HG03175 (cell line): ENCODE data around the gene RORC.
"Not testable (repeated sequence)": the region's sequence is repeated elsewhere in the genome, so short reads cannot be mapped to it uniquely, and the experiment has no call there.

Experiments
- ATAC-seq: cut with Tn5 transposase; IDR thresholded peaks from one replicate; pipeline ENCODE4 v1.9.1; 2021; ENCODE audit warnings: mild to moderate bottlenecking, moderate library complexity; ENCODE audit not compliant: unreplicated experiment

The RORC gene

DNA sequence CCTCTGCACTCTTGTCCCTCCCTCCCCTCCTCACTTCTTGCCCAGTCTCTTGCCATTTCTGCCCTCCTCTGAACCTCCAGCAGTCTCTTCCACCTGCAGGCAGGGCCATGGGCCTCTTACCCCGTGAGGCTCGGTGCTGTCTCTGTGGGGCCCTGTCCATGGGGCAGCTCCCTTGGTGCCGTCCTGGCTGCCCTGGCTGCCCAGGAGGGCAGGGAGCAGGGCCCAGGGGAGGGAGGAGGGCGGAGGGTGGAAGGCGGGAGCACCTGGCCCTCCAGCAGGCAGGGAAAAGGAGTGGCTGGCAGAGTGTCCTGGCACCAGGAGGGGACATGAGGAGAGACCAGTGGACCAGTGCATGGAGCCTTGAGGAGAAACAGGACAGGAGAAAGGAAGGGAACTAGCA is at the start of gene RORC:
RORC (minus strand) TSS at position 198 of the 400 bp plus-strand sequence; CDS start at position 160, 38 bp downstream.
- ATAC-seq: no peak

DNA sequence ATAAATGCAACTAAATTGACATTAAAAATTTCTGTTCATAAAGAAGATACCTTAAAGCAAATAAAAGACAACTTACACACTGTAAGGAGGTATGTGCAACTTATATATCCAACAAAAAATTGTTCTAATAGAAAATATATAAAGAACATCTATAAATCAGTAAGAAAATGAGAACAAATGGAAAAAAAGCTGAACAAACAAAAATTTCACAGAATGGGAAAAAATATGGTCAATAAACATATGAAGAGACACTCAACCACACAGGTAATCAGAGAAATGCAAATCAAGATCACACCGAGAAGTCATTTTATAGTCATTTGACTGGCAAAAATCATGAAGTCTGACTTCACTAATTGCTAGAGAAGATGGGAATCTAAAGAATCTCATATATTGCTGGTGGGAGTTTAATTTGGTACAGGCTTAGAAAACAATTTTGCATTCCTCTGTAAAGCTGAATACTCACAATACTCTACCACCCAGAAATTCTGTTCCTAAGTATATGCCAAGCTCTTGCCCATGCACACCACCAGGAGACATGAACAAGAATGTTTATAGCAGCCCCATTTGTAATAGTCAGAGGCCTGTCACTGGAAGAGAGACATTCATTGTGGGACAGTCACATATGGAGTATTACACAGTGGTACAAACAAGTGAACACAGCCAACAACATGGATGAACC is 44.0 kb upstream of the RORC start:
- ATAC-seq: no peak

DNA sequence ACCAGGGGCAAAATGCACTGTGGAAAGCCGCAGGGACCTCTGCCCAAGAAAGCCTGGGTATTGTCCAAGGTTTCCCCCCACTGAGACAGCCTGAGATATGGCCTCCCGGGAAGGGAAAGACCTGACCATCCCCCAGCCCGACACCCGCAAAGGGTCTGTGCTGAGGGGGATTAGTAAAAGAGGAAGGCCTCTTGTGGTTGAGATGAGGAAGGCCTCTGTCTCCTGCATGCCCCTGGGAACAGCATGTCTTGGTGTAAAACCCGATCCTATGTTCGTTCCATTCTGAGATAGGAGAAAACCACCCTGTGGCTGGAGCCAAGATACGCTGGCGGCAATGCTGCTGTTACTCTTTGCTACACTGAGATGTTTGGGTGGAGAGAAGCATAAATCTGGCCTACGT is 41.2 kb upstream of the RORC start:
- ATAC-seq: not testable (repeated sequence)

DNA sequence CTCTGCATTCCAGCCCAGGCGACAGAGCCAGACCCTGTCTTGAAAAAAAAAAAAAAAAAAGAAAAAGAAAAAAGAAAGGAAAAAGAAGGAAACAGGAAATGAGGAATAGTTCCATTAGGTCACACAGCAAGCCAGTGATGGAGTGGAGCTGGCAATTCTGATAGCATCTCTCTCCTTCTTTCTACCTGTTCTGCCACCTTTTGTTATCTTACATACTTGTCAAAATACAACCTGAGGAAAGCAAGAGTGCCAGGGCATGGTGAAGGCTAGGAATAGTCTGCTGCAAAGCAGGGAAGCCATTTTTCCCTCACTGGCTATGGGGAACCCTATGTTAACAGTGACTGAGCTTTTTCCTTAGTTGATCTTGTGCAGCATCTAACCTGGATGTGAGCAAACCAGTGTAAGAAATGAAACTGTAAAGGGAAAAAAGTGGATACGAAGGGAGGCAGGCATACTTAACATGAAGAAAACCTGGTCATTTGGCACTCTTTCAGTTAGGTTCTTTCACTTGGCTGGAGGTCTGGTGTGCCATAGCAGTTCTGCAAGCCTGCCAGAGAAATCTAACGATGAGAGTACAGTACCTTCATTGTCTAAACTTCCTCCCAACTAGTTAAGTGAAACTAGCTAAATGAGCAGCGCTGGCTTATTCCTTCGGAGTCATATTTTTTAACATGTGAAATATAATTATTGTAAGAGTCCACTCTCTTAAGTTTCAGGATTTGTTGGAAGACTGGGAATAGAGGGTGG is 39.9 kb upstream of the RORC start:
- ATAC-seq: no peak

DNA sequence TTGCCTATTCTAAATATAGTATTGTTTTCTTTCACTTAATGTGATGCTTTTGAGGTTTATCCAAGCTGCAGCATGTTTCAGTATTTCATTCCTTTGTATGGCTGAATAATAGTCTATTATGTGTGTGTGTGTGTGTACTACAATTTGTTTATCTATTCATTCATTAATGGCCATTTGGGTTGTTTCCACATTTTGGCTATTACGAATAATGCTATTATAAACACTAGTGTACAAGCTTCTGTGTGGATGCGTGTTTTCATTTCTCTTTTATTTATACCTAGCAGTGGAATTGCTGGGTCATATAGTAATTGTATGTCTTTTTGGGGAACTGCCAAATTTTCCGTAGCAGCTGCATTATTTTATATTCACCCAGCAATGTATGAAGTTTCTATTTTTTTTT is 36.9 kb upstream of the RORC start:
- ATAC-seq: no peak

DNA sequence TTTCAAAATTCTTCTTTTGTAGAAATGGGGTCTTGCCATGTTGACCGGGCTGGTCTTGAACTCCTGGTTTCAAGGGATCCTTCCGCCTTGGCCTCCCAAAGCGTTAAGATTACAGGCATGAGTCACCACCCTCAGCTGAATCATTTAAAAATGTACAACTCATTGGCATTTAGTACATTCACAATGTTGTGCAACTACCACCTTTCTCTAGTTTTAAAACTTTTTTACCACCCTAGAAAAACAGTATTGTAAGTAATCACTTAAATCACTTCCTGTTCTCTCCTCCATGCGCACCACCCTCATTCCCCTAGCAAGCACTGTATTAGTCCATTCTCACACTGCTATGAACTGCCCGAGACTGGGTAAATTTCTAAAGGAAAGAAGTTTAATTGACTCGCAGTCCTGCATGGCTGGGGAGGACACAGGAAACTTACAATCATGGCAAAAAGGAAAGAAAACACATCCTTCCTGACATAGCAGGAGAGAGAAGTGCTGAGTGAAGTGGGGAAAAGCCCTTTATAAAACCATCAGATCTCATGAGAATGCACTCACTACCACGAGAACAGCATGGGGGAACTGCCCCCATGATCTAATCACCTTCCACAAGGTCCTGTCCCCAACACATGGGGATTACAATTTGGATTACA is 36.3 kb upstream of the RORC start:
- no peak for ATAC-seq

DNA sequence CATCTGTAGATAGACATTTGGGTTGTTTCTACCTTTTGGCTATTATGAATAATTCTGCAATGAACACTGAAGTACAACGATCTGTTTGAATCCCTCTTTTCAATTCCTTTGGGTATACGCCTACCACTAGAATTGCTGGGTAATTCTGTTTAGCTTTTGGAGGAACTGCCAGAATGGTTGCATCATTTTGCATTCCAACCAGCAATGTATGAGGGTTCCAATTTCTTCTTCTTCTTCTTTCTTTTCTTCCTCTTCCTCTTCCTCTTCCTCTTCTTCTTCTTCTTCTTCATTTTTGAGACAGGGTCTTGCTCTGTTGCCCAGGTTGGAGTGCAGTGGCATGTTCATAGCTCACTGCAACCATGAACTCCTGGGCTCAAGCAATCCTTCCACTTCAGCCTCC is 35.7 kb upstream of the RORC start:
- ATAC-seq: no peak

DNA sequence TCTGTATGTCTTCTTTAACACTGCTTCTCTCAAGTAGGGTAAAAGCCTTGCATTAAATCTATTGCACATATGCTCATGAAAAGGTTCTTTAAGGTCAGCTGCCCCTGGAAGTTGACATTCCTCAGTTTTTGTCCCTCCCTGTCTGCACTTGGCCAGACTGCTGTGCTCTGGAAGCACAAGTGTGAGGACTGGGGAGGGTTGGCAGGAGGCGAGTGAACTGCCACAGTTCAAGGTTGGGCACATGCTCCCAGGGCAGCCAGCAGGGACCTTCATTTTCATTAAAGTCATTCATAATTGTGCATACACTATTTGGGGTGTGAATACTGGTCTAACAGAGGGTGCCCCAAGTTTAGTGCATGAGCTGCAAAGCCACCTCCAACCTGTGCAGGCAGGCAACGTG is 32.8 kb upstream of the RORC start:
- no peak for ATAC-seq

DNA sequence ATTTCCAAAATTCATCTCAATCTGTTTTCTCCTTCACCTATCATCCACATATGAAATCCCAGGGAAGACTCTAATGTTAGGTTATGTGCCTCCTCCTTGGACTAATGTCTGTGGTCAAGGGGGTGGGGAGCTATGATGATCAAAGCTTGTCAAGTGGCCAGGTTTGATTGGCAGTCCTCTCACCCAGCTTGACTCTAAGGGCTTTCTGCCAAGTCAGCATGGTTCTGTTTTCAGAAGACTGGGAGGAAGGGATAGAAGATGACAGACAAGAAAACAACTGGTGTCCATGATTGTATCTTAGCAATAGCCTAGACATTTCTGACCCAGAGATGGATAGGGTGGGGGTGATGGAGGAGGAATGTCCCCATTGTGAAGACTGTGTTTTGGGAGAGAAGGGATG is 31.0 kb upstream of the RORC start:
- ATAC-seq: no peak

DNA sequence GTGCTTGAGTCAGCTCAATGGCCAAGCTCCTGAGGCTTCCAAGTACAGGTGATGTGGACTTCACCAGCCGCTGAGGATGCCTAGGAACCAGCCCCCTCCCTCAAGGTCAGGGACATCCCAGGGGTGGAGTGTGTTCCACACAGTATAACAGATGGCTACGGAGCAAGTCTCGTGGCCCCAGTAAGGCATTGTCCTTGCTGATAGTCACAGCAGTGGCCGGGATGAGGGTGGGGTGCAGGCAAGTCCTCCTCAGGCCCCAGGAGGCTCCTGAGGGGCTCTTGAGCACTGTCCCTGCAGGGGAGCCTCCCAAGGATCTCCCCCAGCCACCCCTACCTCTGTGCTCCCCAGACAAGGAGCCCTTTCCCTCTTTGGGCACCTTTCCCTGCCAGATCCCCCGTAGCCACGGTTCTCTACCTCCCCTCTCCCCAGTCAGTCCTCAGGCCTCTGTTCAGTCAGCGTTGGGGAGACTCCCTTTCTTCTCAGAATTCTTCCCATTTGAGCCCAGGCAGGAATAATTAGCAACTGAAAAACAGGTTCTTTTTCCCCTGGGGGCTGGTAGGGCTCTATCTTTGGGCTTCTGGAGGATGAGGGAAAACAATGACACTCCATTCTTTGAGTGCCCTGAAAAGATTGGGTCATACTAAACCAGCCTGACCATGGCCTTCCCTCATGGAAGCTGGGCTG is 29.0 kb upstream of the RORC start:
- ATAC-seq: no peak

DNA sequence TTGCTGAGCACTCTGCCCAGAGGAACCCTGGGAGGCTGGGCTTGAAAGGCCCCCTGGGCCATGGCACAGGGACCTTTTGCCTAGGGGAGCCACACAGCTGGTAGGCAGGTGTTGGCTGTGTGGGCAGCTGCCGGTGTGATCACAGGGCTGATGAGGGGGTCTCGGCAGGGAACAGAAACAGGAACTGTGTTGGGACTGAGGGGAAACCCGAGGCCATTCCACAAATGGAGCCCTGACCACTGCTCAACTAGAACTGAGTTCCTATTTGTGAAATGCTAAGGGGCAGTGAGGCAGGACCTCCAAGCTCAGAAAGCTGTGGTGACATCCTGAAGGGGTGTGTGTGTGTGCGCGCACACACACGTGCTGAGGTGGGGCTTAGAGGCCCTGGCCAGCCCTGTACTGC is 28.3 kb upstream of the RORC start:
- ATAC-seq: no peak

DNA sequence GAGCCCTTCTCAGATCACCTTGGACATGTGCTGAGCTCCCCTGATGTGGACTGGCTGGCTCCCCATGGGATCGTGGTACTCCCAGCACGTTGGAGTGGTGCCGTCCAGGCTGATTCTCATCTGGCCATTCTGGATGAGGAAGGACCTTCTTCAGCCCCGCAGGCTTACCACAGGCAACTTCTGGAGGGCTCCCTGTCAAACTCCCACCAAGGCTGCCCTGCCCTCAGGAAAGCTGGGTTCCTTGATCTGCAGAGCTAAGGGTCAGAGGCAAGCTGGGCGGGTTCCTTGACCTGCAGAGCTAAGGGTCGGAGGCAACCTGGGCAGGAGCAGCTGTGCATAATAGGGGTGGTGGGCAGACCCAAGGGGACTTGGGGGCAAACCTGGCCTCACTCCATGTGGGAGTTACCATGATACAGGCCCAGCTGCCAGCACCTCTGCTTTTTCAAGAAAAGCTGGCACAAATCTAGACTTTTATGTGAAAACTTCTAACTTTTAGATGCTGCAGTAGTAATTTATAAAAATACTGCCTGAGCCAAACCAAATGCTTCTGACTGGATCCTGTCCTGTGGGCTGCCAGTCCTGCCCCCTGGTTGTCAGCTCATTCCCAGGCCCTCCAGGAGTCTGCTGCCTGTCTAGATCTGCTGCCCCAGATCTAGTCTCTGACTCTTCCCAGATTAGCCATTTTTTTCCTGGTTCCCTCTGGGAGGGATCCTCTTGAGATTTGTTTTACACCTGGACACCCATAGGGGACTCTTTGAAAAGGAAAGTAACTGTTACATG is 27.5 kb upstream of the RORC start:
- no peak for ATAC-seq

DNA sequence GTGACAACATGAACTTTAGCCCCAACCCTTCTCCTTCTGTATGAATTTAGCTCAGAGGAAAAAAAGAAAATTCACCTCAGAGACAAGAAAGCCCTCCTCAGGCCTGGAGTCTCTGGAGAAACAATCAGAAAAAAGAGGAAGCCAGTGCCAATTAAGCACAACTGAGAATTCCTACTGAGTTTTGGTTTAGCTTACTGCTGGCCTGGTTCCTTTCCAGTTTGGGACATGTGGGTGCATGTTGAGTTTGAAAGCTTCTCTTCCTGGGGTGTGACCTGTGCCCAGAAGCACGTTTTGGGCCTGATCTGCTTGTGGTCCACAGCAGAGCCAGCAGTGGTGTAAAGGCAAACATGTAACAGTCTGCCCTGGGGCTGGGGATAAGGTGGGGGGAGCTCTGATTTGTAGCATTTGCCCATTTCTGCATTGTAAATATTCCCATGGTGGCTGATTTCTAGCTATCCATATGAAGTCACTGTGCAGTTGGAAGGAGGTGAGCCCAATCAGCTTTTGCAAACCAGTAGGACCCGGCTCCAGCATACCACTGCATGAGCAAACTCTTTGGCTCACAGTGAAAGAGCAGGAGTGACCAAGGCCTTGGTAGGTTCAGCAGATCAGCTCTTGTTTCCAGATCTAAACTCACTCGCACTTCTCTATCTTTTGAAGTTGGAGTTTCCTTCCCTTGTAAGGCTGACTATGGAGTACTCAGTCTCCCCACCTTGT is 26.6 kb upstream of the RORC start:
- ATAC-seq: no peak

DNA sequence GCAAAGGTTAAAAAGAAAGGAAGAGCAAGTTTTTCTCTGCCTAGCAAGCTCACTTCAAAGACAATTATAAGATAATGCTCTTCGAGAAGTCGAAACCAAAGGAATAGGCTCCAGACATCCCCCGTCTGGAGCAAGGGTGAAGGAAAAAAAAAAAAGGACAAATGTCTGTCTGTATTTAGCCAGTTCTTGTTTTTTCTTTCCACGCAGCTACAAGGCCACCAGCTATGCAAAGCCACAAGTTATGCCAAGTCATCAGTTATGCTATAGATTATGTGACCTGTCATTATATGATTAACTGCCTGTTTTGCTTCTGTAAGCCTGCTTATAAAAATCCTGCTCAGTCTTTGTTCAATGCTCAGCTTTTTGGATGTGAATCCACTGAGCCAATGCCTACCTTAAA is 24.3 kb upstream of the RORC start:
- no peak for ATAC-seq

DNA sequence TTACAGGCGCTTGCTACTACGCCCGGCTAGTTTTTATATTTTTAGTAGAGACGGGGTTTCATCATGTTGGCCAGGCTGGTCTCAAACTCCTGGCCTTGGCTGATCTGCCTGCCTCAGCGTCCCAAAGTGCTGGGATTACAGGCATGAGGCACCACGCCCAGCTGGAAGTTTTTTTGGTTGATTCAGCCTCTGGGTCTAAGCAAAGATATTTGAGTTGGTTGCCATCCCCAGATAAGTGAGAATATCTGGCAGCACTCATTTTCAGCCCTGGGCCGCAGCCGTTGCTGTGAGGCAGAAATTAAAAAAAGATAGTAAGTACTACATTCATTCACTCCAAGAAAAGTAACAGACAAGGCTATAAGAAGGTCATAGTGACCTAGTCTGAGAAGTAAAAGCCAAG is 23.9 kb upstream of the RORC start:
- not testable (repeated sequence) for ATAC-seq

DNA sequence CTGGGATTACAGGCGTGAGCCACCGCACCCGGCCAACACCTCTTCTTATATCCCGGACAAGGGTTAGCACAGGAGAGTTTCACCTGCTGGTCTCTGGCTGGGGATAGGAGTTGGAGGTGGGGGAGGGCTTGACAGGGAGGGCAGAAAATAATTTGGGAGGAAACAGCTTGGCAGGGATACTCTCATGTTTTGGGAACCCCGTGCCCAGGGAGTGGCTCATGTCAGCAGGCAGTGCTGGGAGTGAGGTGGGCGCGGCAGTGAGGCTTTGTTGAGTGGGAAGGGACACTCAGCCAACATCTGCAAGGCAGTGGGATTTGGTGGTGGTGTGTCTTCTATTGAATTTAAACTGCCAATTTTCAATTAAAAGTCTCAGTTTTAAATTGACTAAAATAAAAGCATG is 23.1 kb upstream of the RORC start:
- ATAC-seq: no peak

DNA sequence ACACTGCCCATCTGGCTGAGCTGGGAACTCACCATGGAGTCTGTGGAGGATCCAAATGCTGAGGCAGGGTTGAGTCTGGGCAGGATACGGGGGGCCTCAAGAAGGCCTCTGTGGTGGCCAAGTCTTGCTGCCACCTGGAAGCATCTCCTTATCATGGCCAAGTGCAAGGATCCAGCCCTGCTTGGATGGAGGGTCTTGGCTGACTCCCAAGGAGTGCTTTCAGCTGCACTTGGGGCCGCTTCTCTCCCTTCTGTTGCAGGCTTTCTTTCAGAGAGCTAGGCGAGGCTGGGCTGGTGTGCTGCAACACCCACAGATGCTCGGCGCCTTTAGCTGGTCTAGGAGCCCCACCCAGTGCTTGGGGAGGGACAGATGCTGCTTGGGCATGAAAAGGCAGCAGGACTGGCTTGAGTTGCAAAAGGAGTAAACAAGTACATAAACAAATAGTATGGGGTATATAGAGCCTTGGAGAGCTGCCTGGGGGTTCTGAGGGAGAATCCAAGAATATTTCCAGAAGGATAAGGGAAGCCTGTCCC is 21.9 kb upstream of the RORC start, which contains the start of gene THEM5:
THEM5 (minus strand) TSS at position 302 of the 533 bp plus-strand sequence; CDS start at position 155, 147 bp downstream.
- no peak for ATAC-seq

DNA sequence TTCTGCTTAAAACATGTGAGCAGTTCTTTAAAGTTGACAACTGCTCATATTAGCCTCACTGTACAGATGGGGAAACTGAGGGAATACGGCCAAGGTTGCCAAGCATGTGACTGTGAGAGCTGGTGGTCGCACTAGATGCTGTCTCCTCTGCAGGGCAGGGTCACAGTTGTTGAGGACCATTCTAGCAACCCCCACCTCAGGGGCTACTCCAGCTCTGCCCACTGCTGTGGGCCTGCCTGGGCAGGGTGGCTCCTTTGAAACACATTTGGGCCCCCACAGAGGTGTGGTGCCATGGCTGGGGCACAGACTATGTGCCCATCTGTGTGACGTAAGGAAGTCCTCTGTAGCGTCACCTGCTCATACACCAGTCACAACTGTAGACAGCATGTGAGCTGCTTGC is 21.1 kb upstream of the RORC start:
- ATAC-seq: no peak

DNA sequence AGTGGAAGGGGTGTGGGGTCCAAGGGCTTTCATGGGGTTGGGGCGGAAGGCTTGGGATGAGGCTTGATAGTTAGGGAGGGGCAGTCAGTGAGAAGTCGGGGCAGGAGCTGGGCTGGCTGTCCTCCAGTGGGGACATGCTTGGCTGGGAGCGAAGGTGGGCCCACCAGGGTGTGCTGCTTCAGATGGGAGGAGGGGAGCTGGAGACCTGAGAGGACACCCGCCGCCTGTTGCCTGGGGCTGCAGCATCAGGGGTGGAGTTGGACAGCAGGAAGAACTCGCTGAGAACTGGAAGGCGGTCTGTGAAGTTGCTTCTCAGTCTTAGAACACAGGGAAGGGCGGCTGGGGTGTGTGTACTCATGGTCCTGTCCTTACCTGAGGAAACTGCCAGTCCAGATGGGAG is 20.3 kb upstream of the RORC start:
- no peak for ATAC-seq

DNA sequence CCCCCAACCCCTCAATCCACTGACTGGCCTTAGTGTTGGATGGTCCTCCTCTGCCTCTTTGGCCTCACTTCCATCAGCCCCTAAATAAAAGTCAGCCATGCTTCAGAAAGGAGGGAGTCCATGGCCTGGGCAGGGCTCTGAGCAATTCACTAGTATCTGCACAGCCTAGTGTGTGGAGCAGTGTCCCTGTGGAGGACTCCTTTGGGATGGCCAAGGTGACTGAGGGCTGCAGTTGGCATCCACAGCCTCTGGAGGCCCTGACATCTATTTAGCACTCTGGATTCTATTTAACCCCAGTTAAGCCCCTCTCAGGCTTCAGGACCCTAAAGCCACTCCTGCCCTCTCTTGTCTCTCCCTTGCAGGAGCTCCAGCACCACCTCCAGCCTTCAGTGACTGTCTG is 18.3 kb upstream of the RORC start:
- no peak for ATAC-seq
